ENCODE data around the gene CR1. TPM values are rescaled to one million over a fixed set of nuclear protein-coding genes. Genes with fewer than 3 reads are reported as not detected.

The CR1 gene
- under 1 TPM in 2 of 3 donors, not detected in 1; 0.05 to 0.11 TPM for total RNA-seq

GRCh38 chr1:207495801-207496792 lies at the start of gene CR1:
Gene CR1 (plus strand): TSS chr1:207496157. CDS start chr1:207496268, 111 bp downstream.
- ATAC-seq (peak; percentile 59 to 60), DNase-seq (peak; percentile 21)
- no peaks in the 10 kb centered on the region for H3K36me3 Mint-ChIP-seq (ENCODE audit: insufficient read depth)
- no peaks in the 10 kb centered on the region for H3K9me3 Mint-ChIP-seq
- peaks cover 22% of the 10 kb centered on the region for H3K27me3 Mint-ChIP-seq (ENCODE audit: low read depth)
- peak within 1 kb of the TSS; percentile 77 for H3K4me3 Mint-ChIP-seq
- peaks cover 18% of the 10 kb centered on the region for H3K4me1 Mint-ChIP-seq (ENCODE audit: low read depth)

GRCh38 chr1:207453710-207454045 lies 42.3 kb upstream of the CR1 start:
- H3K4me3 Mint-ChIP-seq, result peak overlapping the region; percentile 67
- peaks cover 31% of the 10 kb centered on the region for H3K27me3 Mint-ChIP-seq (ENCODE audit: low read depth)
- no peaks in the 10 kb centered on the region for H3K36me3 Mint-ChIP-seq (ENCODE audit: insufficient read depth)
- DNase-seq (no peak), ATAC-seq (no peak)
- H3K4me1 Mint-ChIP-seq (ENCODE audit: low read depth), result peaks cover 14% of the 10 kb centered on the region
- no peaks in the 10 kb centered on the region for H3K9me3 Mint-ChIP-seq

GRCh38 chr1:207454046-207454964 lies 41.7 kb upstream of the CR1 start, which contains the start of gene CR2:
Gene CR2 (plus strand): TSS chr1:207454328. CDS start chr1:207454419, 91 bp downstream.
- no peaks in the 10 kb centered on the region for H3K36me3 Mint-ChIP-seq (ENCODE audit: insufficient read depth)
- DNase-seq (peak; percentile 40), ATAC-seq (peak; percentile 89 to 92)
- peaks cover 14% of the 10 kb centered on the region for H3K4me1 Mint-ChIP-seq (ENCODE audit: low read depth)
- peaks cover 31% of the 10 kb centered on the region for H3K27me3 Mint-ChIP-seq (ENCODE audit: low read depth)
- no peaks in the 10 kb centered on the region for H3K9me3 Mint-ChIP-seq
- H3K4me3 Mint-ChIP-seq, result peak within 1 kb of the TSS; percentile 67

DNA sequence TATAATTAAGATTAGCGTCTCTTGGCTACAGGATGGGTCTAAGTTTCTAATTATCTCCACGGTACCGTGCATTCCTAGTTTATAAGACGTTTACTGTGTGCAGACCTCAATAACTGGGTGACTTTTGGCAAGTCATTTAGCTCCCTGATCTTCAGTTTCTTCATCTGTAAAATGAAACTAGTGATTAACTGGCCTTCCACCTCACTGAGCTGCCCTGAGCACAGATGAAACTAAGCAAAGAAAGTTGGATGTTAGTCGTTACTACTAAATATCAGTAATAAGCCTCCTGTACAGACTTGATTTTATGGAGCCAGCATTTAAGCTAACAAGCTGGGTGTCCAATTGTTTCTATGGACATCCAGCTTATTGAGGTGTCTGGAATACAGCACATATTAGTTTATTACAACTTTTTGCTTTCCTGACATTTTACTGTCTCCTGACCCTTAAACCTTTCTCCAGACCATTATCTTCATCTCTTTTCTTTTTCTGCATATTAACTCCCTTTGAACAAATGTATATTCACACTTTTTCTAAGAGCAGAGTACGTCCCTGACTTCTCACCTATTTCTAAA lies 40.7 kb upstream of the CR1 start:
- H3K27me3 Mint-ChIP-seq (ENCODE audit: low read depth), result peaks cover 24% of the 10 kb centered on the region
- no peaks in the 10 kb centered on the region for H3K36me3 Mint-ChIP-seq (ENCODE audit: insufficient read depth)
- H3K4me3 Mint-ChIP-seq, result peak overlapping the region; percentile 67
- no peak for DNase-seq
- ATAC-seq, result peak in 1 of 2 donors; percentile 5
- peaks cover 14% of the 10 kb centered on the region for H3K4me1 Mint-ChIP-seq (ENCODE audit: low read depth)
- no peaks in the 10 kb centered on the region for H3K9me3 Mint-ChIP-seq

- no peak overlapping the region for H3K4me3 Mint-ChIP-seq
- H3K27me3 Mint-ChIP-seq (ENCODE audit: low read depth), result peaks cover 10% of the 10 kb centered on the region
- H3K36me3 Mint-ChIP-seq (ENCODE audit: insufficient read depth), result no peaks in the 10 kb centered on the region
- ATAC-seq (no peak), DNase-seq (no peak)
- peaks cover 38% of the 10 kb centered on the region for H3K4me1 Mint-ChIP-seq (ENCODE audit: low read depth)
- no peaks in the 10 kb centered on the region for H3K9me3 Mint-ChIP-seq
Observed at GRCh38 chr1:207458414-207458813, 37.5 kb upstream of the CR1 start.

GRCh38 chr1:207459008-207459407 lies 36.9 kb upstream of the CR1 start:
- H3K27me3 Mint-ChIP-seq (ENCODE audit: low read depth), result peaks cover 7% of the 10 kb centered on the region
- DNase-seq (no peak), ATAC-seq (no peak)
- no peak overlapping the region for H3K4me3 Mint-ChIP-seq
- no peaks in the 10 kb centered on the region for H3K9me3 Mint-ChIP-seq
- peaks cover 40% of the 10 kb centered on the region for H3K4me1 Mint-ChIP-seq (ENCODE audit: low read depth)
- H3K36me3 Mint-ChIP-seq (ENCODE audit: insufficient read depth), result no peaks in the 10 kb centered on the region

- Mint-ChIP-seq H3K36me3 (ENCODE audit: insufficient read depth) (no peaks in the 10 kb centered on the region), H3K9me3 (no peaks in the 10 kb centered on the region), H3K27me3 (ENCODE audit: low read depth) (peaks cover 1% of the 10 kb centered on the region), H3K4me1 (ENCODE audit: low read depth) (peaks cover 37% of the 10 kb centered on the region), H3K4me3 (no peak overlapping the region)
- ATAC-seq, result no peak
- DNase-seq, result no peak
Observed at GRCh38 chr1:207461649-207462048, 34.3 kb upstream of the CR1 start.

- Mint-ChIP-seq H3K9me3 (no peaks in the 10 kb centered on the region), H3K36me3 (ENCODE audit: insufficient read depth) (no peaks in the 10 kb centered on the region), H3K4me3 (no peak overlapping the region), H3K4me1 (ENCODE audit: low read depth) (peaks cover 37% of the 10 kb centered on the region), H3K27me3 (ENCODE audit: low read depth) (peaks cover 1% of the 10 kb centered on the region)
- no peak for ATAC-seq
- DNase-seq, result no peak
Observed at GRCh38 chr1:207462535-207462934, 33.4 kb upstream of the CR1 start.

GRCh38 chr1:207463021-207463420 lies 32.9 kb upstream of the CR1 start:
- H3K4me3 Mint-ChIP-seq, result no peak overlapping the region
- peaks cover 1% of the 10 kb centered on the region for H3K27me3 Mint-ChIP-seq (ENCODE audit: low read depth)
- ATAC-seq (peak; percentile 70 to 80), DNase-seq (no peak)
- peaks cover 37% of the 10 kb centered on the region for H3K4me1 Mint-ChIP-seq (ENCODE audit: low read depth)
- no peaks in the 10 kb centered on the region for H3K9me3 Mint-ChIP-seq
- no peaks in the 10 kb centered on the region for H3K36me3 Mint-ChIP-seq (ENCODE audit: insufficient read depth)

- Mint-ChIP-seq H3K27me3 (ENCODE audit: low read depth) (peaks cover 2% of the 10 kb centered on the region), H3K4me1 (ENCODE audit: low read depth) (peaks cover 37% of the 10 kb centered on the region), H3K9me3 (no peaks in the 10 kb centered on the region), H3K36me3 (ENCODE audit: insufficient read depth) (no peaks in the 10 kb centered on the region), H3K4me3 (no peak overlapping the region)
- ATAC-seq (no peak), DNase-seq (no peak)
Observed at GRCh38 chr1:207463571-207463970, 32.4 kb upstream of the CR1 start.

GRCh38 chr1:207470927-207471326 lies 25.0 kb upstream of the CR1 start:
- H3K27me3 Mint-ChIP-seq (ENCODE audit: low read depth), result peaks cover 3% of the 10 kb centered on the region
- ATAC-seq, result peak; percentile 91 to 95
- H3K4me1 Mint-ChIP-seq (ENCODE audit: low read depth), result peaks cover 11% of the 10 kb centered on the region
- H3K36me3 Mint-ChIP-seq (ENCODE audit: insufficient read depth), result peaks cover 2% of the 10 kb centered on the region
- H3K9me3 Mint-ChIP-seq, result no peaks in the 10 kb centered on the region
- no peak for DNase-seq
- no peak overlapping the region for H3K4me3 Mint-ChIP-seq

DNA sequence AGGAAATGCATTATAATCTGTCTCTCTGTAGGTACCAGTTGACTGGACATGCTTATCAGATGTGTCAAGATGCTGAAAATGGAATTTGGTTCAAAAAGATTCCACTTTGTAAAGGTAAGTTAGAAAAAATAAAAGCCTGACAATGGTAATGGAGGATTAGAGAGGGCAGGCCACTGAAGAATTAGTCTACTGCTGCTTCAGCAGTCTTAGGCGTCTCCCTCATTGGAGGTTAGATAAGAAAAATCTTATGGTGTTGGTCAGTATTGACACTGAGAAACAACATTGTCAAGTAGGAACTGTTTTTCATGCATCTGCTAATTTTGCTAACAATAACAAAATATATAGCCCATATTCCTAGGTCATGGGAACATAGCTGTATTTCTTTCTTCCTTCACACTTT lies 21.7 kb upstream of the CR1 start:
- Mint-ChIP-seq H3K9me3 (no peaks in the 10 kb centered on the region), H3K27me3 (ENCODE audit: low read depth) (peaks cover 2% of the 10 kb centered on the region), H3K36me3 (ENCODE audit: insufficient read depth) (peaks cover 2% of the 10 kb centered on the region), H3K4me3 (no peak overlapping the region), H3K4me1 (ENCODE audit: low read depth) (peaks cover 11% of the 10 kb centered on the region)
- DNase-seq, result no peak
- ATAC-seq, result no peak

DNA sequence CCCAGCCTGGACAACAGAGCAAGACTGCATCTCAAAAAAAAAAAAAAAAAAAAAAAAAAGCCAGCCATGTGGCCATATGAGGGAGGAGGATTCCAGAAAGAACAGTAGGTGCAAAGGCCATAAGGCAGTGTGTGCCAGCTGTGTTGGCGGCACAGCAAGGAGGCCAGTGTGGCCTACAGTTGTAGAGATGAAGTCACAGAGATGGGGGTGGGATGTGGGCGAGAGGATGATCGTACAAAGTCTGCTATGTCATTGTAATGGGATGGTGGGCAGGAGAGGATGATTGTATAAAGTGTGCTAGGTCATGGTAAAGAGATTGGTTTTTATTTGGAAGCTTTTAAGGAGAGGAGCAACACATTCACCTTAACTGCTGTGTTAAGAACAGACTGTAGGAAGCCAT lies 9.8 kb upstream of the CR1 start:
- Mint-ChIP-seq H3K4me1 (ENCODE audit: low read depth) (no peaks in the 10 kb centered on the region), H3K4me3 (no peak overlapping the region), H3K9me3 (no peaks in the 10 kb centered on the region), H3K36me3 (ENCODE audit: insufficient read depth) (peaks cover 3% of the 10 kb centered on the region), H3K27me3 (ENCODE audit: low read depth) (peaks cover 6% of the 10 kb centered on the region)
- DNase-seq (no peak), ATAC-seq (no peak)

DNA sequence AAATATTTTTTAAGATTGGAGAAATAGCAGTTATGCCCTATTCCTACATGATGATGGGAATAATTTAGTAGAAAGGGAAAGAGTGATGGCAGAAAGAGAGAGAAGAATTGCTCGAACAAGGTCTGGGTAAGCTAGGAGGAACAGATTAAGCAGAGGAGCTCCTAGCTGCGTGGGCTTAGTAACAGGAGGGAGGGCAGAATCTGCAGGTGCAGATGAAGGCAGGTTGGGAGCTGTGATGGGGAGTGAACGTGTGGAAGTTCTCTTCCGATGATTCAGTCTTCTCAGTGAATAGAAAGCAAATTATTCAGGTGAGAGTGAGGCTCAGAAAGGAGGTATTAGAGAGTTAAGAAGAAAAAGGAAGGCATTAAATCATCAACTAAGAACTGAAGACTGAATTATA lies 8.3 kb upstream of the CR1 start:
- Mint-ChIP-seq H3K36me3 (ENCODE audit: insufficient read depth) (no peaks in the 10 kb centered on the region), H3K27me3 (ENCODE audit: low read depth) (peaks cover 3% of the 10 kb centered on the region), H3K9me3 (no peaks in the 10 kb centered on the region), H3K4me3 (no peak overlapping the region), H3K4me1 (ENCODE audit: low read depth) (no peaks in the 10 kb centered on the region)
- no peak for DNase-seq
- ATAC-seq, result no peak
